T-helper 9 cell (primary cell): ENCODE results near the gene STAC2.
"Not testable (repeated sequence)": the region's sequence is repeated elsewhere in the genome, so short reads cannot be mapped to it uniquely, and the experiment has no call there.

Experiments
- DNase-seq: peaks from one replicate; pipeline ENCODE4 v3.0.0-alpha.2; 2020

Gene STAC2

GRCh38 chr17:39186481-39187002 lies 39.2 kb downstream of the STAC2 start:
- DNase-seq: no peak

GRCh38 chr17:39183720-39184119 lies 42.0 kb downstream of the STAC2 start:
- DNase-seq: no peak

- DNase-seq: no peak
Observed at GRCh38 chr17:39183045-39183444, 42.7 kb downstream of the STAC2 start.

GRCh38 chr17:39181303-39181702 lies 44.4 kb downstream of the STAC2 start:
- no peak for DNase-seq

- DNase-seq: no peak
Observed at GRCh38 chr17:39178536-39178935, 47.2 kb downstream of the STAC2 start.

- no peak for DNase-seq
Observed at GRCh38 chr17:39177256-39177655, 48.5 kb downstream of the STAC2 start.

GRCh38 chr17:39175695-39176093 lies 50.1 kb downstream of the STAC2 start:
- DNase-seq: no peak

GRCh38 chr17:39174920-39175694 lies 50.6 kb downstream of the STAC2 start:
- DNase-seq: peak; percentile 80

- no peak for DNase-seq
Observed at GRCh38 chr17:39173526-39174274, 52.0 kb downstream of the STAC2 start.

GRCh38 chr17:39173080-39173479 lies 52.7 kb downstream of the STAC2 start:
- DNase-seq: no peak

- no peak for DNase-seq
Observed at GRCh38 chr17:39171933-39172332, 53.8 kb downstream of the STAC2 start.

GRCh38 chr17:39170558-39170957 lies 55.2 kb downstream of the STAC2 start:
- DNase-seq: no peak

GRCh38 chr17:39170109-39170508 lies 55.6 kb downstream of the STAC2 start:
- no peak for DNase-seq

GRCh38 chr17:39169518-39169917 lies 56.2 kb downstream of the STAC2 start:
- DNase-seq: no peak

- no peak for DNase-seq
Observed at GRCh38 chr17:39169101-39169500, 56.6 kb downstream of the STAC2 start.

GRCh38 chr17:39168503-39168902 lies 57.2 kb downstream of the STAC2 start:
- not testable (repeated sequence) for DNase-seq

GRCh38 chr17:39167476-39167875 lies 58.3 kb downstream of the STAC2 start:
- no peak for DNase-seq

- DNase-seq: no peak
Observed at GRCh38 chr17:39166437-39167335, 59.1 kb downstream of the STAC2 start.

GRCh38 chr17:39165841-39166349 lies 59.9 kb downstream of the STAC2 start, which contains the start of gene ARL5C:
ARL5C (minus strand) TSS chr17:39166161; CDS start chr17:39165760, 401 bp downstream.
- DNase-seq: no peak

GRCh38 chr17:39165178-39165840 lies 60.4 kb downstream of the STAC2 start:
- DNase-seq: no peak

- peak; percentile 59 for DNase-seq
Observed at GRCh38 chr17:39164675-39165143, 61.0 kb downstream of the STAC2 start.

GRCh38 chr17:39161962-39162361 lies 63.8 kb downstream of the STAC2 start:
- no peak for DNase-seq
